ENCODE data around the gene AKNA. TPM values are rescaled to one million over a fixed set of nuclear protein-coding genes. Genes with fewer than 3 reads are reported as not detected.
"Not testable (repeated sequence)": the region's sequence is repeated elsewhere in the genome, so short reads cannot be mapped to it uniquely, and the experiment has no call there.

Gene AKNA
- polyA plus RNA-seq, 1 of the 3 experiments (the other 2 are of a cell fraction): 0.84 TPM

- H3K27me3 ChIP-seq (ENCODE audit: insufficient read depth); H3K27ac ChIP-seq (ENCODE audit: low read depth in 2 of 2, low read length in 1 of 2); H3K9me2 ChIP-seq; CTCF ChIA-PET; H2AFZ ChIP-seq (ENCODE audit: low read depth); POLR2A ChIA-PET; H3K4me3 ChIP-seq (ENCODE audit: low read depth in 2 of 2, low read length in 1 of 2); H3K79me2 ChIP-seq (ENCODE audit: insufficient read depth); H3K9me3 ChIP-seq; H4K20me1 ChIP-seq (ENCODE audit: insufficient read depth); DNase-seq; H3F3A ChIP-seq (replicated peaks; ENCODE audit: insufficient read depth); H3K9ac ChIP-seq; H3K4me2 ChIP-seq; H3K4me1 ChIP-seq (ENCODE audit: control insufficient read depth in 1 of 2, insufficient read depth in 2 of 2, low read depth in 1 of 2, low read length in 1 of 2); H3K36me3 ChIP-seq (replicated peaks in 1 of 2; ENCODE audit: control insufficient read depth in 1 of 2, insufficient read depth in 2 of 2, low read length in 1 of 2): not testable (repeated sequence)
- 86% methylated on average over 7 of the region's 9 CpGs for WGBS (ENCODE audit: low lambda C conversion rate)
These were observed 62.8 kb downstream of the AKNA start for GRCh38 chr9:114324965-114325364.

GRCh38 chr9:114324492-114324891 is 63.3 kb downstream of the AKNA start:
- CTCF ChIA-PET: no interaction called here
- H3K4me3 ChIP-seq (ENCODE audit: low read depth in 2 of 2, low read length in 1 of 2): no peak overlapping the region
- H2AFZ ChIP-seq (ENCODE audit: low read depth): no peak overlapping the region
- DNase-seq: no peak
- no peaks in the 10 kb centered on the region for H4K20me1 ChIP-seq (ENCODE audit: insufficient read depth)
- no peaks in the 10 kb centered on the region for H3K9me2 ChIP-seq
- peaks cover 7% of the 10 kb centered on the region for H3F3A ChIP-seq (replicated peaks; ENCODE audit: insufficient read depth)
- POLR2A ChIA-PET: no interaction called here
- H3K27ac ChIP-seq (ENCODE audit: low read depth in 2 of 2, low read length in 1 of 2): no peak overlapping the region
- WGBS (ENCODE audit: low lambda C conversion rate): 90% methylated on average over 3 of the region's 8 CpGs
- no peaks in the 10 kb centered on the region for H3K36me3 ChIP-seq (replicated peaks in 1 of 2; ENCODE audit: control insufficient read depth in 1 of 2, insufficient read depth in 2 of 2, low read length in 1 of 2)
- H3K4me1 ChIP-seq (ENCODE audit: control insufficient read depth in 1 of 2, insufficient read depth in 2 of 2, low read depth in 1 of 2, low read length in 1 of 2): no peaks in the 10 kb centered on the region; a peak in 1 of 4 replicates
- H3K79me2 ChIP-seq (ENCODE audit: insufficient read depth): no peaks in the 10 kb centered on the region
- no peak overlapping the region for H3K4me2 ChIP-seq
- no peaks in the 10 kb centered on the region for H3K9me3 ChIP-seq
- TF ChIP-seq ELF1 (IDR thresholded peaks at IDR 0.05): no peak
- no peak for TF ChIP-seq FOSL2 (IDR thresholded peaks at IDR 0.05; ENCODE audit: borderline replicate concordance, low read depth)
- no peak for TF ChIP-seq TCF12 (IDR thresholded peaks at IDR 0.05)
- no peak for TF ChIP-seq FOXJ3 (CRISPR knock-in tag; IDR thresholded peaks at IDR 0.05)
- H3K9ac ChIP-seq: no peak overlapping the region
- no peaks in the 10 kb centered on the region for H3K27me3 ChIP-seq (ENCODE audit: insufficient read depth)

DNA sequence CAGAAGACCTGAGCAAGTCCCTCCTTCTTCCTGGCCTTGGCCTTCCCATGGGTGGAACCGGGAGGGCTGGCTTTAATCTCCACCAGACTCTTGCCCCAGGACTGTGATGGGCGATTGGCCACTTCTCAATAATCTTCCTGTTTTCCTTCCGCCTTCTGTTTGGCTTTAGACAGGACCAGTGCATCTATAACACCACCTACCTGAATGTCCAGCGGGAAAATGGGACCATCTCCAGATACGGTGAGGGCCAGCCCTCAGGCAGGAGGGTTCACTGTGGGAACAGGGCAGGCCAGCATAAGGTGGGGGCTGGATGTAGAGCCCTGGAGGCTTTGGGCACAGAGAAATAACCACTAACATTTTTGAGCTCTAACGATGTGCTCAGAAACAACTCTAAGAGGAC is 63.9 kb downstream of the AKNA start:
- H3K79me2 ChIP-seq (ENCODE audit: insufficient read depth); DNase-seq; H4K20me1 ChIP-seq (ENCODE audit: insufficient read depth); H3K27ac ChIP-seq (ENCODE audit: low read depth in 2 of 2, low read length in 1 of 2); POLR2A ChIA-PET; H3K9me2 ChIP-seq; H2AFZ ChIP-seq (ENCODE audit: low read depth); H3K9ac ChIP-seq; H3K36me3 ChIP-seq (replicated peaks in 1 of 2; ENCODE audit: control insufficient read depth in 1 of 2, insufficient read depth in 2 of 2, low read length in 1 of 2); H3K9me3 ChIP-seq; H3K4me2 ChIP-seq; H3K27me3 ChIP-seq (ENCODE audit: insufficient read depth); H3K4me3 ChIP-seq (ENCODE audit: low read depth in 2 of 2, low read length in 1 of 2); CTCF ChIA-PET; H3K4me1 ChIP-seq (ENCODE audit: control insufficient read depth in 1 of 2, insufficient read depth in 2 of 2, low read depth in 1 of 2, low read length in 1 of 2); H3F3A ChIP-seq (replicated peaks; ENCODE audit: insufficient read depth): not testable (repeated sequence)
- 77% methylated on average over 6 of the region's 6 CpGs for WGBS (ENCODE audit: low lambda C conversion rate)

GRCh38 chr9:114322831-114323531 is 64.8 kb downstream of the AKNA start, which contains the start of gene ORM1:
Gene ORM1, plus strand, starts transcription at chr9:114323098. Its CDS starts 36 bp downstream, at chr9:114323134.
- H3K36me3 ChIP-seq (replicated peaks in 1 of 2; ENCODE audit: control insufficient read depth in 1 of 2, insufficient read depth in 2 of 2, low read length in 1 of 2); H3K4me2 ChIP-seq; H2AFZ ChIP-seq (ENCODE audit: low read depth); H3F3A ChIP-seq (replicated peaks; ENCODE audit: insufficient read depth); POLR2A ChIA-PET; H3K9me2 ChIP-seq; H3K9ac ChIP-seq; H4K20me1 ChIP-seq (ENCODE audit: insufficient read depth); H3K4me1 ChIP-seq (ENCODE audit: control insufficient read depth in 1 of 2, insufficient read depth in 2 of 2, low read depth in 1 of 2, low read length in 1 of 2); DNase-seq; H3K4me3 ChIP-seq (ENCODE audit: low read depth in 2 of 2, low read length in 1 of 2); H3K79me2 ChIP-seq (ENCODE audit: insufficient read depth); H3K27ac ChIP-seq (ENCODE audit: low read depth in 2 of 2, low read length in 1 of 2); H3K9me3 ChIP-seq; CTCF ChIA-PET; H3K27me3 ChIP-seq (ENCODE audit: insufficient read depth): not testable (repeated sequence)
- 90% methylated on average over 2 of the region's 15 CpGs for WGBS (ENCODE audit: low lambda C conversion rate)

DNA sequence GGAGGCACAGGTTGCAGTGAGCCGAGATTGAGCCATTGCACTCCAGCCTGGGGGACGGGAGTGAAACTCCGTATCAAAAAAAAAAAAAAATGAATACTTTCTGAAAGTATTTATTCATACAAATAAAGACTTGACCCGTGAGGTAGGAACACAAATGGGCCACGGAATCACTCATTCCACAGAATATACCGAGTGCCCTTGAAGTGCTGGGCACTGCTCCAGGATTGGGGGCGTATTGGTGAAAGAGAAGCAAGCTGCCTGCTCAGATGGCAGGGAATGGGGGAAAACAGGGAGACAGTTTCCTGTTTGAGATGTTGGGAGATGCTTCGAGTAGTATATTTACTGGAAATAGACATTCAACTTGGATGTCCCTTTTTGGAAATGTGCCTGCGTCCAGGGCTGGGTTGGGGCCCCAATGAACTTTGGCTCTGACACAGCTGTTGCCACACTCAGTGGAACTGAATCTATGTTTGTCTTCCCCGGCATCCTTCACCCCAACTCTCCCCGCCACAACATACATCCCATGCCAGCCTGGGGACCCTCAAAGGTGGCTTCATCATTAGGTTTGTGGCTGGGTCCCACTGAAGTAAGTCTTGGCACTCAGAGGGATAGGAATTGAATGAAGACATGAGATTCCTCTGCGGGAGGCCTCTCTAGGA is 65.5 kb downstream of the AKNA start:
- H3F3A ChIP-seq (replicated peaks; ENCODE audit: insufficient read depth); H3K9me2 ChIP-seq; H3K4me1 ChIP-seq (ENCODE audit: control insufficient read depth in 1 of 2, insufficient read depth in 2 of 2, low read depth in 1 of 2, low read length in 1 of 2); H3K27ac ChIP-seq (ENCODE audit: low read depth in 2 of 2, low read length in 1 of 2); H3K9me3 ChIP-seq; DNase-seq; H3K36me3 ChIP-seq (replicated peaks in 1 of 2; ENCODE audit: control insufficient read depth in 1 of 2, insufficient read depth in 2 of 2, low read length in 1 of 2); H3K4me3 ChIP-seq (ENCODE audit: low read depth in 2 of 2, low read length in 1 of 2); H3K27me3 ChIP-seq (ENCODE audit: insufficient read depth); POLR2A ChIA-PET; H4K20me1 ChIP-seq (ENCODE audit: insufficient read depth); H3K4me2 ChIP-seq; H2AFZ ChIP-seq (ENCODE audit: low read depth); H3K79me2 ChIP-seq (ENCODE audit: insufficient read depth); H3K9ac ChIP-seq: not testable (repeated sequence)
- WGBS (ENCODE audit: low lambda C conversion rate): 85% methylated on average over 11 of the region's 12 CpGs
- CTCF ChIA-PET: interaction anchor here (1.1 kb wide), 1 partner anchor 240 kb away, joined by 4 read pairs; no protein-coding TSS in a partner anchor
